Upper lobe of left lung (tissue), 6 donors: ENCODE results near the gene SIK2. TPM values are rescaled to one million over a fixed set of nuclear protein-coding genes. Genes with fewer than 3 reads are reported as not detected.
"Not testable (repeated sequence)": the region's sequence is repeated elsewhere in the genome, so short reads cannot be mapped to it uniquely, and the experiment has no call there.

ENCODE experiments used
- ATAC-seq, 2 donors: fragments of 200-7000 bp; cut with Tn5 transposase; one replicate each; pipeline ENCODE4 v1.9.1; 2022; ENCODE audit warnings: mild to moderate bottlenecking in 2 of 2, moderate library complexity in 2 of 2; ENCODE audit not compliant: low FRiP score in 2 of 2
- DNase-seq, 2 donors: peaks; one replicate each; pipeline ENCODE4 v3.0.0-alpha.2; 2019 to 2020
- H3K27ac ChIP-seq, 4 donors: fragments of 200-600 bp; sonication (generic); one replicate each; pipeline ENCODE4 v1.5.1; 2016 to 2019
- H3K27me3 ChIP-seq, 4 donors: fragments of 200-600 bp; sonication (generic); one replicate each; pipeline ENCODE4 v1.5.1; 2017 to 2019
- H3K36me3 ChIP-seq, 4 donors: fragments of 200-600 bp; sonication (generic); one replicate each; pipeline ENCODE4 v1.5.1; 2016 to 2019
- H3K4me1 ChIP-seq, 4 donors: fragments of 200-600 bp; sonication (generic); one replicate each; pipeline ENCODE4 v1.5.1; 2018 to 2019
- H3K4me3 ChIP-seq, 4 donors: fragments of 200-600 bp; sonication (generic); one replicate each; pipeline ENCODE4 v1.5.1; 2017 to 2019; ENCODE audit warnings: mild to moderate bottlenecking in 2 of 4, moderate library complexity in 1 of 4
- H3K9me3 ChIP-seq, 4 donors: fragments of 200-600 bp; sonication (generic); one replicate each; pipeline ENCODE4 v1.5.1; 2018 to 2019
- CTCF ChIP-seq, 6 experiments: fragments of 450-650 bp in 4 of 6; fragments of 200-600 bp in 2 of 6; sonication (generic) in 2 of 6; IDR thresholded peaks; one replicate each; pipeline ENCODE4 v1.5.1; 2016 to 2019; ENCODE audit warnings: antibody characterized with exemption in 6 of 6
- EP300 ChIP-seq, 4 donors: sonication (generic); formaldehyde crosslinking; IDR thresholded peaks; one replicate each; pipeline ENCODE4 v1.5.1; 2017; ENCODE audit warnings: antibody characterized with exemption in 4 of 4, control low read depth in 2 of 4
- POLR2A ChIP-seq, 4 donors: fragments of 450-650 bp; IDR thresholded peaks; one replicate each; pipeline ENCODE4 v1.5.1; 2016 to 2017; ENCODE audit warnings: antibody characterized with exemption in 4 of 4, mild to moderate bottlenecking in 2 of 4
- POLR2AphosphoS5 ChIP-seq, 2 donors: sonication (generic); formaldehyde crosslinking; IDR thresholded peaks; one replicate each; pipeline ENCODE4 v1.5.1; 2017; ENCODE audit warnings: antibody characterized with exemption in 2 of 2
- WGBS, 2 donors: methylation state at CpG; one replicate each; pipeline ENCODE4 v1.1.5; 2017 to 2018; 5-methylcytosine and 5-hydroxymethylcytosine counted together
- total RNA-seq, 6 donors: library from RNA; depleted of rRNA in 4 of 6; stranded (reverse); fragments of >200 nt in 4 of 6; gene quantifications; one replicate each; pipeline versions ENCODE4 v1.1.0 to v1.2.1, GENCODE V29; 2016 to 2021
- donor health status: DM: no; HTN: no; CAD: no; lungs with moderate emphysema.
- donor health status: DM: no; HTN: yes; CAD: no; lungs with severe emphysema.

The SIK2 gene
- total RNA-seq, 6 donors from 2014 or later: 23.0 to 35.9 (median 27.6) TPM

GRCh38 chr11:111714522-111714921 is 112.3 kb downstream of the SIK2 start:
- DNase-seq (no peak), ATAC-seq (no peak)
- H3K9me3 ChIP-seq: no peaks in the 10 kb centered on the region
- H3K4me1 ChIP-seq: peaks cover 0 to 7% (median 0%) of the 10 kb centered on the region in 4 donors
- no peak overlapping the region for H3K4me3 ChIP-seq
- H3K36me3 ChIP-seq: peaks cover 0 to 58% (median 21%) of the 10 kb centered on the region in 4 donors
- WGBS, 2 donors: 87 to 100% methylated on average over 4 of the region's 4 CpGs
- no peak overlapping the region for H3K27ac ChIP-seq
- H3K27me3 ChIP-seq: no peaks in the 10 kb centered on the region
- no peak for TF ChIP-seq POLR2A (IDR thresholded peaks at IDR 0.05)
- no peak for TF ChIP-seq POLR2AphosphoS5 (IDR thresholded peaks at IDR 0.05)
- no peak for TF ChIP-seq EP300 (IDR thresholded peaks at IDR 0.05)
- no peak for TF ChIP-seq CTCF (IDR thresholded peaks at IDR 0.05)

GRCh38 chr11:111715142-111715816 is 113.0 kb downstream of the SIK2 start:
- Histone ChIP-seq H3K4me1 (peaks cover 0 to 7% (median 0%) of the 10 kb centered on the region in 4 donors), H3K27ac (no peak overlapping the region), H3K27me3 (no peaks in the 10 kb centered on the region), H3K4me3 (no peak overlapping the region), H3K36me3 (peaks cover 7 to 60% (median 28%) of the 10 kb centered on the region in 4 donors), H3K9me3 (no peaks in the 10 kb centered on the region)
- DNase-seq: no peak
- 70 to 78% methylated on average over 5 of the region's 5 CpGs for WGBS, 2 donors
- TF ChIP-seq CTCF (IDR thresholded peaks at IDR 0.05): no peak
- TF ChIP-seq POLR2A (IDR thresholded peaks at IDR 0.05): no peak
- no peak for TF ChIP-seq POLR2AphosphoS5 (IDR thresholded peaks at IDR 0.05)
- TF ChIP-seq EP300 (IDR thresholded peaks at IDR 0.05): no peak
- no peak for ATAC-seq

GRCh38 chr11:111717660-111718059 is 115.4 kb downstream of the SIK2 start:
- peaks cover 26 to 65% (median 44%) of the 10 kb centered on the region in 4 donors for H3K36me3 ChIP-seq
- 97 to 99% methylated on average over 3 of the region's 3 CpGs for WGBS, 2 donors
- not testable (repeated sequence) for H3K4me3 ChIP-seq, DNase-seq, H3K4me1 ChIP-seq, H3K9me3 ChIP-seq, ATAC-seq, H3K27ac ChIP-seq, H3K27me3 ChIP-seq

- peak in 1 of 2 donors; percentile 60 for DNase-seq
- peak; percentile 38 to 54 for ATAC-seq
- WGBS, 2 donors: 66 to 78% methylated on average over 4 to 6 of the region's 6 CpGs
- Histone ChIP-seq H3K27ac (peak overlapping the region in 3 of 4 donors; percentile 21 to 52 (median 34)), H3K27me3 (no peaks in the 10 kb centered on the region), H3K9me3 (no peaks in the 10 kb centered on the region), H3K4me1 (peaks cover 0 to 7% (median 0%) of the 10 kb centered on the region in 4 donors), H3K4me3 (no peak overlapping the region), H3K36me3 (peaks cover 30 to 66% (median 48%) of the 10 kb centered on the region in 4 donors)
- TF ChIP-seq EP300 (IDR thresholded peaks at IDR 0.05) (peak in 1 of 4 donors; percentile 6), CTCF (IDR thresholded peaks at IDR 0.05) (no peak), POLR2A (IDR thresholded peaks at IDR 0.05) (no peak)
Observed at GRCh38 chr11:111718436-111718835, 116.2 kb downstream of the SIK2 start.

- H3K4me1 ChIP-seq: peaks cover 0 to 7% (median 0%) of the 10 kb centered on the region in 4 donors
- ATAC-seq: no peak
- 96 to 97% methylated on average over 5 of the region's 5 CpGs for WGBS, 2 donors
- H3K27ac ChIP-seq: peak overlapping the region in 3 of 4 donors; percentile 21 to 52 (median 34)
- TF ChIP-seq POLR2A (IDR thresholded peaks at IDR 0.05) (no peak), EP300 (IDR thresholded peaks at IDR 0.05) (no peak), POLR2AphosphoS5 (IDR thresholded peaks at IDR 0.05) (no peak), CTCF (IDR thresholded peaks at IDR 0.05) (no peak)
- peaks cover 31 to 66% (median 48%) of the 10 kb centered on the region in 4 donors for H3K36me3 ChIP-seq
- no peak overlapping the region for H3K4me3 ChIP-seq
- DNase-seq: no peak
- no peaks in the 10 kb centered on the region for H3K27me3 ChIP-seq
- no peaks in the 10 kb centered on the region for H3K9me3 ChIP-seq
Observed at GRCh38 chr11:111718859-111719258, 116.6 kb downstream of the SIK2 start.
